SU-DHL-6 (cell line): ENCODE data around the gene SMARCA4.

ENCODE experiments used
- H2AFZ ChIP-seq: fragments of 200-600 bp; sonication (generic); 2 replicates; pipeline ENCODE4 v1.6.1; 2014; ENCODE audit warnings: low read depth, mild to moderate bottlenecking, moderate library complexity, mixed read lengths, antibody characterized with exemption, low read length; ENCODE audit not compliant: severe bottlenecking
- H3F3A ChIP-seq: fragments of 200-600 bp; shearing (Covaris generic); 2 replicates; pipeline ENCODE4 v1.6.0; 2016; ENCODE audit warnings: antibody characterized with exemption, mild to moderate bottlenecking; ENCODE audit not compliant: insufficient read depth
- H3K27ac ChIP-seq: fragments of 200-600 bp; sonication (generic); 2 replicates; pipeline ENCODE4 v1.5.1; 2016; ENCODE audit warnings: low read depth, mild to moderate bottlenecking, low read length, moderate library complexity, mixed read lengths
- H3K27me3 ChIP-seq: fragments of 200-600 bp; sonication (generic), shearing (Covaris generic); 2 replicates; pipeline ENCODE4 v1.6.0; 2014; ENCODE audit warnings: mild to moderate bottlenecking, low read length
- H3K36me3 ChIP-seq: fragments of 200-600 bp; sonication (generic); 2 replicates; pipeline ENCODE4 v1.6.1; 2014; ENCODE audit warnings: mild to moderate bottlenecking, low read length, mixed read lengths
- H3K4me2 ChIP-seq: fragments of 300-600, 200-600 bp; shearing (Covaris generic), sonication (generic); 2 replicates; pipeline ENCODE4 v1.6.0; 2014; ENCODE audit warnings: low read length, low read depth, mild to moderate bottlenecking; ENCODE audit not compliant: poor library complexity, severe bottlenecking
- H3K4me3 ChIP-seq: fragments of 200-600 bp; sonication (generic); 2 replicates; pipeline ENCODE4 v1.5.1; 2014; ENCODE audit warnings: antibody characterized with exemption, low read length, mild to moderate bottlenecking, mixed read lengths; ENCODE audit not compliant: insufficient read depth, poor library complexity, severe bottlenecking
- H3K79me2 ChIP-seq: fragments of 200-600 bp; sonication (generic); 2 replicates; pipeline ENCODE4 v1.6.1; 2014; ENCODE audit warnings: mild to moderate bottlenecking, low read length, moderate library complexity; ENCODE audit not compliant: insufficient read depth
- H3K9ac ChIP-seq: fragments of 200-600 bp; sonication (generic); 2 replicates; pipeline ENCODE4 v1.7.0; 2014; ENCODE audit warnings: mild to moderate bottlenecking, low read length
- H3K9me2 ChIP-seq: fragments of 200-600 bp; sonication (generic); replicated peaks from 2 replicates; pipeline ENCODE4 v1.6.1; 2014; ENCODE audit warnings: low read length; ENCODE audit not compliant: insufficient read depth
- H3K9me3 ChIP-seq: fragments of 200-600 bp; sonication (generic); 2 replicates; pipeline ENCODE4 v1.6.1; 2014; ENCODE audit warnings: low read length, mixed read lengths; ENCODE audit not compliant: insufficient read depth
- H4K20me1 ChIP-seq: fragments of 200-600 bp; sonication (generic); 2 replicates; pipeline ENCODE4 v1.6.1; 2014; ENCODE audit warnings: low read depth, mild to moderate bottlenecking, antibody characterized with exemption, low read length, moderate library complexity, mixed read lengths
- EZH2phosphoT487 ChIP-seq: fragments of 200-600 bp; sonication (generic), shearing (Covaris generic); conservative IDR thresholded peaks from 2 replicates; pipeline ENCODE4 v1.6.1; 2018; ENCODE audit warnings: mild to moderate bottlenecking, antibody characterized with exemption, low read length, moderate library complexity, mixed read lengths
- TF ChIP-seq, protein P1 (sequence below): fragments of 200-600 bp; sonication (generic); IDR thresholded peaks from one replicate; pipeline ENCODE4 v1.5.1; 2017; ENCODE audit warnings: antibody characterized with exemption, mild to moderate bottlenecking, low read length, moderate library complexity; ENCODE audit not compliant: insufficient read depth, poor library complexity, severe bottlenecking

Gene SMARCA4

DNA sequence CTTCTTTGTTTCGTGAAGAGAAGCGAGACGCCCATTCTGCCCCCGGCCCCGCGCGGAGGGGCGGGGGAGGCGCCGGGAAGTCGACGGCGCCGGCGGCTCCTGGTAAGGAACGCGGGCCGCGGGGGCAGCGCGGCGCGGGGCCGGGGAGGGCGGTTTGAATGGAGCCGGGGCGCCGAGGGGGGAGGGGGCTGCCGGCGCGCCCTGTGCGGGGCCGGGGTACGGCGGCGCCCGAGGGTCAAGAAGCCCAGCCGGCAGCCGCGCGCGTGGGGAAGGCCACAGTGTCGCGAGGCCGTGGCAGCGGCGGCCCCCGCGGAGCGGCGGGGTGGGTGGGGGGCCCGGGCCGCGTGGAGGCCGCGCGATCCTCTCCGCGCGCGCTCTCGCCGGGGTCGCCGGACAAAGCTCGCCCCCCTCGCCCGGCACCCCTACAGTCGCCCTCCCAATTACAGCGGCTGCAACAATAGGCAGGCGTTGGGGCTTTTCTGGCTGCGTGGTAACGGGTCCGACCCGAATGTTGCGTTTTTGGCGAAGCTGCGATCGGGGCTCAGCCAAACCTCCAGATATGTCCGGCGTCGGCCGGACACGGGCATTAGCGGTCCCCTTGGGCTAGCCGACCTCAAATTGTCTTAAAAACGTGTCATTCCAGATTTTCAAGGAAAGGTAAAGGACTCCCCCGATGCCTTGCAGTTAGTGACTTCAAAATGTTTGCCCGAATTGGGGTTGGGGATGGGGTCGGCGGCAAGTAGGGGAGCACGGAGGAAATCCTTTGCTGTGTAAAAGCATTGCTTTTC lies 437 bp downstream of the SMARCA4 start:
- Histone ChIP-seq H3K9me3 (no peaks in the 10 kb centered on the region), H3F3A (peaks cover 29% of the 10 kb centered on the region), H3K4me2 (peak overlapping the region; percentile 88), H3K79me2 (peaks cover 51% of the 10 kb centered on the region), H3K9me2 (no peaks in the 10 kb centered on the region), H4K20me1 (no peaks in the 10 kb centered on the region), H3K27me3 (no peaks in the 10 kb centered on the region), H3K36me3 (peaks cover 5% of the 10 kb centered on the region; the same call in 1 of the 2 replicates), H3K27ac (peak overlapping the region; percentile 99), H3K4me3 (peak overlapping the region; percentile 97), H2AFZ (no peak overlapping the region), H3K9ac (peak overlapping the region; percentile 99)
- TF ChIP-seq, protein P1, sequence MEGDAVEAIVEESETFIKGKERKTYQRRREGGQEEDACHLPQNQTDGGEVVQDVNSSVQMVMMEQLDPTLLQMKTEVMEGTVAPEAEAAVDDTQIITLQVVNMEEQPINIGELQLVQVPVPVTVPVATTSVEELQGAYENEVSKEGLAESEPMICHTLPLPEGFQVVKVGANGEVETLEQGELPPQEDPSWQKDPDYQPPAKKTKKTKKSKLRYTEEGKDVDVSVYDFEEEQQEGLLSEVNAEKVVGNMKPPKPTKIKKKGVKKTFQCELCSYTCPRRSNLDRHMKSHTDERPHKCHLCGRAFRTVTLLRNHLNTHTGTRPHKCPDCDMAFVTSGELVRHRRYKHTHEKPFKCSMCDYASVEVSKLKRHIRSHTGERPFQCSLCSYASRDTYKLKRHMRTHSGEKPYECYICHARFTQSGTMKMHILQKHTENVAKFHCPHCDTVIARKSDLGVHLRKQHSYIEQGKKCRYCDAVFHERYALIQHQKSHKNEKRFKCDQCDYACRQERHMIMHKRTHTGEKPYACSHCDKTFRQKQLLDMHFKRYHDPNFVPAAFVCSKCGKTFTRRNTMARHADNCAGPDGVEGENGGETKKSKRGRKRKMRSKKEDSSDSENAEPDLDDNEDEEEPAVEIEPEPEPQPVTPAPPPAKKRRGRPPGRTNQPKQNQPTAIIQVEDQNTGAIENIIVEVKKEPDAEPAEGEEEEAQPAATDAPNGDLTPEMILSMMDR = no peak
- no peak for TF ChIP-seq EZH2phosphoT487

DNA sequence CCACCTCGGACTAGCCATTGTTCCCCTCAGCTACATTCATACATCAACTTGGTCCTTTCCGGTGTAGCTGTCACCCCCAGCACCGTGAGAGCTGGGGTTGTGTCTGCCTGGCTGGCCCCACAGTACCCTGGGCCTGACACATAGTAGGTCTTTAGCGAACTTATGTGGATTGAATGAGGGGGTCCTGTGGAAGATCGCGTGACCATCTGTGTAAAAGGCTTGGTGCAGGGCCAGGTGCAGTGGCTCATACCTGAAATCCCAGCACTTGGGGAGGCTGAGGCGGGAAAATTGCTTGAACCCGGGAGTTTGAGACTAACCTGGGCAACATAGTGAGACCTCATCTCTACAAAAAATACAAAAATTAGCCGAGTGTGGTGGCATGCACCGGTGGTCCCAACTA lies 2.0 kb downstream of the SMARCA4 start:
- peaks cover 5% of the 10 kb centered on the region; the same call in 1 of the 2 replicates for H3K36me3 ChIP-seq
- H3K9ac ChIP-seq = peak overlapping the region; percentile 99
- H2AFZ ChIP-seq = no peak overlapping the region
- H3K27ac ChIP-seq = peak overlapping the region; percentile 99
- peak overlapping the region; percentile 88 for H3K4me2 ChIP-seq
- no peaks in the 10 kb centered on the region for H3K27me3 ChIP-seq
- TF ChIP-seq, protein P1 = no peak
- TF ChIP-seq EZH2phosphoT487 = no peak
- peaks cover 42% of the 10 kb centered on the region for H3F3A ChIP-seq
- no peaks in the 10 kb centered on the region for H3K9me2 ChIP-seq
- H4K20me1 ChIP-seq = no peaks in the 10 kb centered on the region
- no peaks in the 10 kb centered on the region for H3K9me3 ChIP-seq
- peak overlapping the region; percentile 97 for H3K4me3 ChIP-seq
- peaks cover 64% of the 10 kb centered on the region for H3K79me2 ChIP-seq

DNA sequence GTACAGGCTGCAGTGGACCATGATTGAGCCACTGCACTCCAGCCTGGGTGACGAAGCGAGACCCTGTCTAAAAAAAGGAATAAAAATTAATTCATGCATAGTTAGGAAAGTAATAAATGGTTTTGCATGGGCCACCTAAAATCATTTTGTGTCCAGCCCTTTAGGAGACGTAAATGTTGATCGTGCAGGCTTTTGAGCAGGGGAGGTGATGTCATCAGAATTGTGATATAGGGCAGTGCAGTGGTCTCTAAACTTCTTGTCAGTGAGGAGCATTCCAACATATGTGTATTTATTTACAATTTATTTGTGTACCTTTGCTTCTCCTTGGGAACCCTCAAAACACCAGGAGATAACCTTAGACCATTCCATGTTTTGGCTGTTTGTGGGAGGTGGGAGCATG lies 3.0 kb downstream of the SMARCA4 start:
- peaks cover 73% of the 10 kb centered on the region for H3K79me2 ChIP-seq
- H3K9me3 ChIP-seq = no peaks in the 10 kb centered on the region
- peaks cover 5% of the 10 kb centered on the region; the same call in 1 of the 2 replicates for H3K36me3 ChIP-seq
- no peak for TF ChIP-seq EZH2phosphoT487
- TF ChIP-seq, protein P1 = no peak
- peak overlapping the region; percentile 97 for H3K4me3 ChIP-seq
- H3K4me2 ChIP-seq = peak overlapping the region; percentile 88
- peaks cover 52% of the 10 kb centered on the region for H3F3A ChIP-seq
- peak overlapping the region; percentile 99 for H3K27ac ChIP-seq
- no peak overlapping the region for H2AFZ ChIP-seq
- H4K20me1 ChIP-seq = no peaks in the 10 kb centered on the region
- H3K9ac ChIP-seq = peak overlapping the region; percentile 99
- no peaks in the 10 kb centered on the region for H3K9me2 ChIP-seq
- H3K27me3 ChIP-seq = no peaks in the 10 kb centered on the region
